Measurements from ENCODE around the gene TIMM10. TPM values are rescaled to one million over a fixed set of nuclear protein-coding genes. Genes with fewer than 3 reads are reported as not detected.

The TIMM10 gene
- polyA plus RNA-seq, 12 donors, result 25.3 to 71.9 (median 38.1) TPM; not detected in 1

DNA sequence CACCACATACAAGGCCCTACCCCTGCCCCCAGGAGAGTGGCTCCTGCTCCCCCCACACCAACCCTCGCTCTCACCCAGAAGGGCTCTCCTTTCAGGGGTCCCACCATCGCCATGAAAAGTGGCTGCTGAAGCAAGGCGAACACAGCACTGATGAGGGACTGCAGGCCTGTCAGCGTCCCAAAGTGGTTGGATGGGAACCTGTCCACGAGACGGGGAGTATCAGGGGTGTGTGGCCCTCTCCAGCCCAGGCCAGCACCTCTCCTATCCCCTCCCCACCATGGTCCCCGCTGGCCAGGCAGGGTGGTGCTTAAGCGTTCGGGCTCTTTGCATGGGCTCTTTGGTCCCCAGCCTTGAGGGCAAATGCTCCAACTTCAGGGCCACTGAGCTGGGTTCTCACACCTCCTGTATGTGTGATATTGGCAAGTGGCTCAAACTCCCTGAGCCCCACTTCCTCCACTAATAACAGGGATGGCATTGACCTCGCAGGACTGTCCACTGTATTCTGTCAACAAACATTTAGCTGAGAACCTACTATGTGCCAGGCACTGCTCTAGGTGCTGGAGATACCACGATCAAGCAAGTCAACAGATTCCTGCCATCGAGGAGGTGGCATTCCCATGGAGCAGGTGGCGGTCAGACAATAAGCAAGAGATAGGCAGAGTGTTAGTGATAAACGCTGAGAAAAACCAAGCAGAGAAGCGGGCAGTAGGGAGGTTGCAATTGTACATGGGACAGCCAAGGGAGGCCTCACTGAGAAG is 43.4 kb downstream of the TIMM10 start:
- DNase-seq, result no peak

DNA sequence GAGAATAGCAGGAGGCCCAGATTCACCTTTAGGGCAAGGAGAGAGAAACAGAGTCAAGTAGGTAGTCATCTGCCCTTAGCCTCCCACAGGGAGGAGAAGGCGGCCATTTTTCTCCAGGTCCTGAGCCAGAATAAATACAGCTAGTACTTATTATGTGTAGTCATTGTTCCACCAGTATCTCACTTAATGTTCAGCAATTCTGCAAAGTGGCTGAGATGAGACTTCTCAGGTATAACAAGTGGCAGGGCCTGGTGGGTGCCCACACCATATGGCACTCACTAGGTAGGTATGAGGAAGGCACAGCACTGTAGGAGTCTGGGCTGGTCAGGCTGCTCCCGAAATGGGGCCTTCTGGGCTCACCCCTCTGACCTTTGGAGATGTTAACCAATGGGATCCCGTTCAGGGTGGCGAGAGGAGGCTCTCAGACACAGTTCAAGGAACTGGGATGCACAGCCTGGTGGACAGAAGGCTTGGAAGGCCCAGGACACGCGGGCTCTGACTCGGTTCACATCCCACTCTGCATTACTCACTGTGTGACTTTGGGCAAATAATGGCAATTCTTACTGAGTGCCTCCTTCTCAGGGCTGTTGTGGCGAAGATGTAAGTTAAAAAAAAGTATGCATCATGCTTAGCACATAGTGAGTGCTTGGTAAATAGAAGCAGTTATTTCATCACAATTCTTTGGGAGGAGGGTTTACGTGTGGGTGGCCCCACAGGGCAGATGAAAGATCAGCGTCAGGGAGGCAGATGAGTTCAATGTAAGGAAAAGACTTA is 45.1 kb downstream of the TIMM10 start:
- no peak for DNase-seq

DNA sequence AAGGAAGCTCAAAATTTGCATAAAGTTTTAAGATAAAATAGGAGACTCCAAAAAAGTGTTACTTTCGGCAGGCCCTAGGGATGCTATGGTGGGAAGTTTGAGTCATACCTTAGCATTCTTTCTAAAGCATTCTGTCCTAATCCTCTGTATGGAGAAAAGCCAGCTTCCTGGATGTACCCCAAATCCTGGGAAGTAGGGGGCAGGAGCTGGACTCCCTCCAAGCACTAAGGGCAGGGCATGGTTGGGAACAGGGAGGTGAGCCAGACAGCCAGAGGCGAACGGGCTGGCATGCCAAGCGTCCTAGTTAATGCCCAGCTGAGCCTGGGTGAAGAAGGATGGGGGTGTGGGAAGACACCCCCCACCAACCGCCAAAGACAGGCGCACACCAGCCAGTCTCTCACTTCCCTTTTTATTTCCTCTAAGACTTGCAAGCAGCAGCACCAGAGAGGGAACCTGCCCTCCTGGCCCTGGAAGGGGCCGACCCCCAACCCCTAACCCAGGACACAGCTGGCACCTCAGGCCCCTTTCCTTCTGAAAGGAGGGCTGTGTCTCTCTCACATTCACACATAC is 46.3 kb downstream of the TIMM10 start:
- no peak for DNase-seq

DNA sequence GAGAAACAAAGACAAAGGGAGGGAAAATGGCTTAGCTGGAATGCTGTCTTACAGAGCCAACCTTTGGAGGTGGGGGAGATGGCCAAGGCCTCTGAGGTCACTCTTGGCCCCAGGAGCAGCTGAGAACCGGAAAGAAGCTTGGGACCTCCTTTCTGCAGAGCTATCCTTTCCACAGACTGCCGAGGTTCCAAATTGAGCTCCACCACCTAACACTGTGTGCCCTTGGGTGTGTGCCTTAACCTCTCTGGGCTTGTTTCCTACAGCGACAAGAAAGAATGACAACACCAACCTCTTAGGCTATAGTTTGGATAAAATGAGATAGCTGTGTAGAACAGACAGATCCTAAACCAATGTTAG is 47.0 kb downstream of the TIMM10 start:
- DNase-seq, result no peak

DNA sequence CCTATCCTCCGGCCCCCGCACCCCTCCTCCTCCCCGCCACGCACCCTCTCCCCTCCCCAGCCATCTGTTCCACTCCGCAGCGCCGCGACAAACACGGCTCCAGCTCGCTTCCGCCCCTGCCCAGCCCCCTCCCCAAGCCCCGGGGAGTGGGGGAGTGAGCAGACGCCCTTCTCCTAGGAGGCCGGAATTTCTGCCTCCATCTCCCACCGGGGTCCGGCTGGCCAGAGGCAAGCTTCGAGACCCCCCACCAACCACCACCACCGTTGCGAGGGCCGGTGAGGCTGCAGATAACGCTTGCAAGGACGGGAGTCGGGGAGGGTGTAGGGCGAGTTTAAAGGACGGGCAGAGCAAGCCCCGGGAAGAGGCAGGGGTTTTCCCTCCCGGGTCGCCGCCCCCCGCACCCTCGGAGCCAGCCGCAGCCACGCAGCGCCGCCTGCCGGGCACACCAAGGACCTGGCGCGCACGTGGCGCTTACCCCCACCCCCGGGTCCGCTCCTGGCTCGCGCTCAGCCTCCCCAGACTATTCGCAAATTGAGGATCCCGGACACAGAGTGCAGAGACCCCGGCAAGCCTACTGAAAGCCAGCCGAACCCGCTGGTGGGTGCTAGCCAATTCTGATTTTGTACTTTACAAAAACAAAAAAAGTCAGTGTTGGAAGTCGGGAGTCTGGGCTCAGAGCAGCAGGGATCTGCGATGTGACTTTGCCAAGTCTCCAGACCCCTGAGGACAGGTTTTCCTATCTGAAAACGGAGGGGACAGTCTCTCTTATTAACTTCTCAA is 47.6 kb downstream of the TIMM10 start:
- peak; percentile 66 for DNase-seq

DNA sequence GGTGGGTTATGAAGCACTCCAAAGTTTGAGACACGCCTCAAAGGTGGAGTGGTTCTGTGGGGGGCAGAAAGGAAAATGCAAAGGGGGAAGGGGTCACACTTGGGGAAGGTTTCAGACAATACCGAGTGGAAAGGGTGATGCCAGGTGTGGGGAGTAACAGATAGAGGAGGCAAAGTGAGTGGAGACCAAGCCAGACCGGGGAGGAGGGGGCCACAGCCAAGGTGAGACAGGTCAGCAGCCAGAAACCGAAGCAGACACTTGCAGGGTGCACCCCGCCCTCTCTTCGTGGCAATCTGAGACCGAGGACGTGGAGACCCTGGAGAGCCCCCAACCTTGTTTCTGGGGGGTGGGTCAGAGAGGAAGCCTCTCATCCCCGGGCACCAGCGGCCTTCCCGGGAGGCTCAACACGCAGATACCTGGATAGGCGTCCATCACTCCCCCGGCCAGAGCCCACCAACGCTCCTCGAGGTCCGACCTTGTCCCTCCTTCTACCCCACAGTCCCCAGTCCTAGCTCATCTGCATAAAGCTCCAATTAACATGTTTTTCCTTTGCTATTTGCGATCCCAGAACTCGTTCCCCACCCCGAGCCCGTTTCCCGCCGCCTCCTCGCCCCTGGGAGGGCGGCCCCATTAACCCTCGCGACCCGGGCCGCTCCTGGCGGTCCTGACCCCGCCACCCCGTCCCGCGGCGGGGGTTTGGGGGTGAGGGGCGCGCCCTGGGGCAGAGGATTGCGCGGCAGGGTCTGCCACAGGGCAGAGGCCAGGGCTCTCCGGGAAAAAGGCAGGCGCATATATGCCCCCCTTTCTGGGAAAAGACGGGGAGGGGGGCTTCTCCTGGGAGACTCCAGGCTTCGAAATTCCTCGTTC is 48.4 kb downstream of the TIMM10 start:
- DNase-seq, result no peak

DNA sequence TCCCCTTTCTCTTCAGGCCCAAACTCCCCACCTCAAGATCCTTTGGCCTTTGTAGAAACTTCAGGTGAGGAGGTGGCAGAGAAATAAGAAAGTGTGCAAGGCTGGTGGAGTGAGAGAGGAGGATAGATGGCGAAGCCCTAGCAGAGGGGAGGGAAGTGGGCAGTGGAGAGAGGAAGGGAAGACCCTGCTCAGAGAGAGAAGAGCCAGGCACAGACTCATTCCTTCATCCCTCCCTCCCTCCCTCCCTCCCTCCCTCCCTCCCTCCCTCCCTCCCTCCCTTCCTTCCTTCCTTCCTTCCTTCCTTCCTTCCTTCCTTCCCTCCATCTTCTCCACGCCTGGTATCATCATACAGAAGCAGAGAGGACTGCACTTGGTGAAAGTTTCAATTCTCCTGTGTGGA is 49.2 kb downstream of the TIMM10 start:
- DNase-seq, result no peak

DNA sequence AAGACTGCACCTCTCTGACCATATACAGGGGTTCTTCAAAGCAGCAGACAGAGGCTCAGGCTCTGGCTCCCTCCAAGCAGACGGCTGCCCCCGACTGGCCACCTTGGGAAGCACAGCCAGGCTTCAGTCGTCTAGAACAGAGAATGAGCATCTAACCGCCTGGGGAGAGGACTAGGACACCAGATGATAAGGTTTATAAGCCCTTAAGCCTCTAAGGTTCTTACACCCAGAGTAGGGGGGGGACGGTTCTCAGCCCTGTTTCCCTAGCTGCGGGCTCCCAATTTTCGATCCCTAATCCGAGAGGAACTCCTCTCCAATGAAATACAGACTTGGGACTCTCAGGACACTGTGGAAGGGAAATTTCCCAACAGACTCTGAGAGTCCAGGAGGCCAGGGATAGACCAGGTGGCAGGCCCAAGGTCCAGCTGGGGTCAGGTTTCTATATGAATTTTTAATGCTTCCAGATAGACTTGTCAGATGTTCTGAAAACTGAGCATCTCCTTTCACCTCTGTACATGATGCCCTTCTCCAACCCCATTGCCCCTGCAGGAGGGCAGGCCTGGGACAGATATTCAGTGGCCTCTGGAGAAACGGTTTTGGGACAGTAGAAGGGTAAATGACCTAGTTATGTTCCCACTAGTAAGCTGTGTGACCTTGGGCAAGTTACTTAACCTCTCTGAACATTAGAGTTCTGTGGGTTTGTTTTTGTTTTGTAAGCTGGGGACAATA is 50.0 kb downstream of the TIMM10 start:
- DNase-seq, result no peak

DNA sequence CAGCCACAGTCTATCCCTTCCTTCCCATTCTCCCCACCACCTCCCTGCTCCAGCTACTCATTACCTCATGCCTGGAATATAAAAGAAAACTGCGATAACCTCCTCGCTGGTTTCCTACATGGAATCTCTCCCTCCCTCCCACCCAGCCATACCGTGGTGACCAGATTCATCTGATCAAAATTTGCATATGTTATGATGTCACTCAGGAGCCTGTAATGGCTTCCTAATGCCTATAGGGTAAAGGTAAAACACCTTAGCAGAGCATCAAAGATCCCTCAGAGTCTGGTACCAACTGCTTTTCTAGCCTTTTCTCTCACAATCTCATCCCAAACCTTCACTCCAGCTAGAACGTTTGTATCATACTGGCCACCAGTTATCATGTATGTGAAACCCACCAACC is 50.6 kb downstream of the TIMM10 start:
- no peak for DNase-seq

DNA sequence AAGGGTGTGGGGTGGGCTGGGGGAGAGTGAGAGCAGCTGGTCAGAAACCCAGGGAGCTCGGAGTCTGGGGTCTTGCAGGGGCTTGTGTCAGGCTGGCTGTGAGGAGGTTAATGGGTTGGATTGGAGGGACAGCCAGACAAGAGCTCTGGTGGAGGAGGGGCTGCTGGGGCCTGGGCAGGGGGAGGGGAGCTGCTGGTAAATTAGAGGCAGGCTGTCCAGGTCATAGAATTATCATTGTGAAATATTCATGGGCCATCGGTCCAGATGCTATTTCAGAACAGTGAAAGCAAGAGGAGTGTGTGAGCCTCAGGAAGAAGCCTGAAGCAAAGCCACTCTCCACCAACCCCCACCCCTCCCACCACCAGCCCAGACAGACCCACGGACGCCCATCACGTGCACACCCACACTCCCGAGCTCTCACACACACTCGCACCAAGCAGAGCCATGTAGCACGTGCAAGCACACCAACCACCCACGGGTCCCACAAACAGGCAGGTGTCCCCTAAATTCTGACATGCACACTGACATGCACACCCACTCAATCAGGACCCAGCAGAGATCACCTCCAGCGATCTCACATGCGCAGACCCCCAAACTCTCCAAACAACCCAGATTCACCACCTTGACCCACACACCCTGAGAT is 51.4 kb downstream of the TIMM10 start:
- DNase-seq, result no peak

Other genes starting within 250 kb of the TIMM10 start
- 100 to 1,000 TPM in 9 of 12 donors, 10 to 100 TPM in 2, not detected in 1; 84.0 to 149 (median 111) TPM for gene TNKS1BP1, start 205.8 kb downstream of the TIMM10 start, polyA plus RNA-seq (ENCODE audit: insufficient read length in 12 of 12)
- 100 to 1,000 TPM in 4 of 12 donors, 10 to 100 TPM in 7, not detected in 1; 75.2 to 157 (median 94.7) TPM for gene SSRP1, start 194.9 kb downstream of the TIMM10 start, polyA plus RNA-seq (ENCODE audit: insufficient read length in 12 of 12)
- gene P2RX3, start 192.4 kb downstream of the TIMM10 start, polyA plus RNA-seq (ENCODE audit: insufficient read length in 12 of 12), result 1 to 10 TPM in 10 of 12 donors, not detected in 2; 1.6 to 5.6 (median 4.1) TPM
- gene PRG3, start 149.6 kb downstream of the TIMM10 start, polyA plus RNA-seq (ENCODE audit: insufficient read length in 12 of 12), result 1 to 10 TPM in 1 of 12 donors, under 1 TPM in 5, not detected in 6; 0.28 to 5.8 (median 0.49) TPM
- gene PRG2, start 140.1 kb downstream of the TIMM10 start, polyA plus RNA-seq (ENCODE audit: insufficient read length in 12 of 12), result 10 to 100 TPM in 1 of 12 donors, 1 to 10 TPM in 3, under 1 TPM in 6, not detected in 2; 0.17 to 11.9 (median 0.43) TPM
- 10 to 100 TPM in 11 of 12 donors, not detected in 1; 24.6 to 45.1 (median 28.1) TPM for gene SLC43A3, start 103.6 kb downstream of the TIMM10 start, polyA plus RNA-seq (ENCODE audit: insufficient read length in 12 of 12)
- 10 to 100 TPM in 10 of 12 donors, 1 to 10 TPM in 1, not detected in 1; 9.0 to 43.3 (median 24.2) TPM for gene RTN4RL2, start 70.2 kb downstream of the TIMM10 start, polyA plus RNA-seq (ENCODE audit: insufficient read length in 12 of 12)
- gene SLC43A1, start 15.1 kb downstream of the TIMM10 start, polyA plus RNA-seq (ENCODE audit: insufficient read length in 12 of 12), result 10 to 100 TPM in 6 of 12 donors, 1 to 10 TPM in 5, not detected in 1; 6.7 to 27.7 (median 11.8) TPM
- 100 to 1,000 TPM in 11 of 12 donors, 10 to 100 TPM in 1; 63.6 to 366 (median 189) TPM for gene SMTNL1, start 6.8 kb upstream of the TIMM10 start, polyA plus RNA-seq (ENCODE audit: insufficient read length in 12 of 12)
- gene UBE2L6, start 36.9 kb upstream of the TIMM10 start, polyA plus RNA-seq (ENCODE audit: insufficient read length in 12 of 12), result 10 to 100 TPM in 11 of 12 donors, not detected in 1; 18.6 to 30.6 (median 24.4) TPM
- gene SERPING1, start 66.9 kb upstream of the TIMM10 start, polyA plus RNA-seq (ENCODE audit: insufficient read length in 12 of 12), result 100 to 1,000 TPM in 4 of 12 donors, 10 to 100 TPM in 7, not detected in 1; 74.1 to 187 (median 90.7) TPM
- gene YPEL4, start 119.2 kb upstream of the TIMM10 start, polyA plus RNA-seq (ENCODE audit: insufficient read length in 12 of 12), result 1 to 10 TPM in 9 of 12 donors, under 1 TPM in 2, not detected in 1; 0.85 to 3.8 (median 1.7) TPM
- 10 to 100 TPM in 5 of 12 donors, 1 to 10 TPM in 6, not detected in 1; 7.8 to 17.7 (median 9.8) TPM for gene CLP1, start 127.0 kb upstream of the TIMM10 start, polyA plus RNA-seq (ENCODE audit: insufficient read length in 12 of 12)
- gene ZDHHC5, start 137.4 kb upstream of the TIMM10 start, polyA plus RNA-seq (ENCODE audit: insufficient read length in 12 of 12), result 10 to 100 TPM in 11 of 12 donors, not detected in 1; 26.4 to 41.8 (median 31.3) TPM
- gene MED19, start 181.5 kb upstream of the TIMM10 start, polyA plus RNA-seq (ENCODE audit: insufficient read length in 12 of 12), result 10 to 100 TPM in 11 of 12 donors, not detected in 1; 10.5 to 22.6 (median 12.8) TPM
- gene TMX2, start 181.8 kb upstream of the TIMM10 start, polyA plus RNA-seq (ENCODE audit: insufficient read length in 12 of 12), result 10 to 100 TPM in 11 of 12 donors, not detected in 1; 45.9 to 77.3 (median 59.3) TPM
- gene SELENOH, start 210.7 kb upstream of the TIMM10 start, polyA plus RNA-seq (ENCODE audit: insufficient read length in 12 of 12), result 10 to 100 TPM in 11 of 12 donors, not detected in 1; 47.2 to 87.4 (median 69.6) TPM
- gene BTBD18, start 221.1 kb upstream of the TIMM10 start, polyA plus RNA-seq (ENCODE audit: insufficient read length in 12 of 12), result under 1 TPM in 9 of 12 donors, not detected in 3; 0.07 to 0.30 (median 0.13) TPM
- 100 to 1,000 TPM; 112 to 846 (median 143) TPM for gene CTNND1, start 231.0 kb upstream of the TIMM10 start, polyA plus RNA-seq (ENCODE audit: insufficient read length in 12 of 12)